Dendritic cell treated with granulocyte-macrophage colony-stimulating factor and Interleukin-4, amounts not matched to agents 40 ng/mL and 50 ng/mL, for 4 days (primary cell): ENCODE results near the gene NEURL2.

Source experiments
- H3K27ac Mint-ChIP-seq: one replicate; pipeline ENCODE4 v1.8.0; 2022; ENCODE audit warnings: mild to moderate bottlenecking, mixed read lengths
- H3K27me3 Mint-ChIP-seq: one replicate; pipeline ENCODE4 v1.8.0; 2022; ENCODE audit warnings: mild to moderate bottlenecking, mixed read lengths
- H3K36me3 Mint-ChIP-seq: one replicate; pipeline ENCODE4 v1.8.0; 2022; ENCODE audit warnings: low read depth, mixed read lengths
- H3K4me1 Mint-ChIP-seq: one replicate; pipeline ENCODE4 v1.8.0; 2022; ENCODE audit warnings: low read depth, mixed read lengths
- H3K4me3 Mint-ChIP-seq: one replicate; pipeline ENCODE4 v1.8.0; 2022; ENCODE audit warnings: mild to moderate bottlenecking, moderate library complexity, mixed read lengths
- H3K9me3 Mint-ChIP-seq: one replicate; pipeline ENCODE4 v1.8.0; 2022; ENCODE audit warnings: mixed read lengths
- intact Hi-C: fragments of 100-400 bp; cut with micrococcal nuclease; formaldehyde crosslinking; loops from one replicate; pipeline ENCODE4 v1.15.0; 2022

Gene NEURL2

GRCh38 chr20:45841407-45842129, 49.4 kb downstream of the NEURL2 start:
- Mint-ChIP-seq H3K9me3 (no peaks in the 10 kb centered on the region), H3K4me1 (peaks cover 32% of the 10 kb centered on the region), H3K4me3 (no peak overlapping the region), H3K27me3 (no peaks in the 10 kb centered on the region), H3K36me3 (peaks cover 67% of the 10 kb centered on the region), H3K27ac (peak overlapping the region; percentile 40)
- intact Hi-C loops: no loop called here

DNA sequence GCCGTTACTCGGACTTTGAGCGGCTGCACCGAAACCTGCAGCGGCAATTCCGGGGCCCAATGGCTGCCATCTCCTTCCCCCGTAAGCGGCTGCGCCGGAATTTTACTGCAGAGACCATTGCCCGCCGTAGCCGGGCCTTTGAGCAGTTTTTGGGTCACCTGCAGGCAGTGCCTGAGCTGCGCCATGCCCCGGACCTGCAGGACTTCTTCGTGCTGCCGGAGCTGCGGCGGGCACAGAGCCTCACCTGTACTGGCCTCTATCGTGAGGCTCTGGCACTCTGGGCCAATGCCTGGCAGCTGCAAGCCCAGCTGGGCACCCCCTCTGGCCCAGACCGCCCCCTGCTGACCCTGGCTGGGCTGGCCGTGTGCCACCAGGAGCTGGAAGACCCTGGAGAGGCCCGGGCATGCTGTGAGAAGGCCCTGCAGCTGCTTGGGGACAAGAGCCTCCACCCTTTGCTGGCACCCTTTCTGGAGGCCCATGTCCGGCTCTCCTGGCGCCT, 50.3 kb downstream of the NEURL2 start:
- Mint-ChIP-seq H3K4me1 (peaks cover 39% of the 10 kb centered on the region), H3K27me3 (no peaks in the 10 kb centered on the region), H3K4me3 (no peak overlapping the region), H3K36me3 (peaks cover 59% of the 10 kb centered on the region), H3K27ac (peak overlapping the region; percentile 40), H3K9me3 (no peaks in the 10 kb centered on the region)
- intact Hi-C loops: no loop called here
